Fibroblast of lung (primary cell): ENCODE data around the gene C9orf43. TPM values are rescaled to one million over a fixed set of nuclear protein-coding genes. Genes with fewer than 3 reads are reported as not detected.

Experiments
- DNase-seq, 2 donors: peaks; one replicate each; pipeline versions ENCODE4 v3.0.0 to v3.0.0-alpha.2; 2010; ENCODE audit warnings: low read depth in 2 of 2
- H2AFZ ChIP-seq: 2 replicates; pipeline ENCODE4 v1.5.1; 2012; ENCODE audit warnings: low read length, control low read depth, inconsistent platforms
- H3K27ac ChIP-seq: 2 replicates; pipeline ENCODE4 v1.5.1; 2011; ENCODE audit warnings: low read length, control low read depth; ENCODE audit not compliant: insufficient read depth
- H3K27me3 ChIP-seq: 2 replicates; pipeline ENCODE4 v1.5.1; 2011; ENCODE audit warnings: mild to moderate bottlenecking, low read length; ENCODE audit not compliant: control insufficient read depth, insufficient read depth
- H3K36me3 ChIP-seq: 2 replicates; pipeline ENCODE4 v1.5.1; 2011; ENCODE audit warnings: low read length; ENCODE audit not compliant: control insufficient read depth, insufficient read depth
- H3K4me1 ChIP-seq: 2 replicates; pipeline ENCODE4 v1.5.1; 2011; ENCODE audit warnings: low read length; ENCODE audit not compliant: control insufficient read depth, insufficient read depth; ENCODE audit errors: extremely low read depth
- H3K4me2 ChIP-seq: 2 replicates; pipeline ENCODE4 v1.5.1; 2011; ENCODE audit warnings: low read length, control low read depth; ENCODE audit not compliant: insufficient read depth; ENCODE audit errors: extremely low read depth
- H3K4me3 ChIP-seq, 4 experiments: fragments of 200-600 bp in 1 of 4; sonication (generic) in 1 of 4; replicated peaks in 1 of 4; 2 replicates each; pipeline ENCODE4 v1.5.1; 2011 to 2016; ENCODE audit warnings: low read length in 4 of 4, low read depth in 3 of 4, mild to moderate bottlenecking in 3 of 4, control low read depth in 2 of 4, inconsistent platforms in 1 of 4, mixed read lengths in 1 of 4; ENCODE audit not compliant: insufficient read depth in 1 of 4; ENCODE audit errors: control extremely low read depth in 1 of 4
- H3K79me2 ChIP-seq: 2 replicates; pipeline ENCODE4 v1.5.1; 2012; ENCODE audit warnings: mild to moderate bottlenecking, low read length, inconsistent platforms; ENCODE audit not compliant: control insufficient read depth, insufficient read depth
- H3K9ac ChIP-seq: 2 replicates; pipeline ENCODE4 v1.5.1; 2011; ENCODE audit warnings: mild to moderate bottlenecking, low read length, control low read depth; ENCODE audit not compliant: insufficient read depth
- H3K9me3 ChIP-seq: 2 replicates; pipeline ENCODE4 v1.5.1; 2012; ENCODE audit warnings: low read depth, low read length; ENCODE audit not compliant: control insufficient read depth, insufficient read depth
- H4K20me1 ChIP-seq: 2 replicates; pipeline ENCODE4 v1.5.1; 2011; ENCODE audit warnings: low read length; ENCODE audit not compliant: control insufficient read depth, insufficient read depth; ENCODE audit errors: extremely low read depth
- CTCF ChIP-seq, 2 donors: IDR thresholded peaks in 1 of 2; conservative IDR thresholded peaks in 1 of 2; 1 replicate in 1 of 2; 2 replicates in 1 of 2; pipeline ENCODE4 v1.5.1; 2011 to 2012; ENCODE audit warnings: low read length in 2 of 2, control low read depth in 1 of 2, inconsistent platforms in 1 of 2, low read depth in 1 of 2, mild to moderate bottlenecking in 1 of 2
- EZH2 ChIP-seq: IDR thresholded peaks from 2 replicates; pipeline ENCODE4 v1.5.1; 2012; ENCODE audit warnings: low read length, control low read depth, mild to moderate bottlenecking; ENCODE audit errors: missing control alignments
- polyA plus RNA-seq, 2 donors: library from polyadenylated mRNA; depleted of rRNA in 1 of 2; stranded (reverse) in 1 of 2; unstranded in 1 of 2; fragments of >200 nt; gene quantifications; 2 replicates each; pipeline ENCODE4 v1.2.1, GENCODE V29; 2011 to 2012; ENCODE audit warnings: missing spikeins in 1 of 2
- total RNA-seq: library from RNA; depleted of rRNA; stranded (reverse); fragments of >200 nt; gene quantifications from 2 replicates; pipeline ENCODE4 v1.2.1, GENCODE V29; 2014

C9orf43 gene
- total and polyA plus RNA-seq, 2 donors (not counting 1 experiment from before 2014, with no cell fraction given) = 0.25 to 0.50 TPM

- H3K36me3 ChIP-seq = no peaks in the 10 kb centered on the region
- DNase-seq = no peak
- H3K79me2 ChIP-seq = no peaks in the 10 kb centered on the region
- no peaks in the 10 kb centered on the region for H3K27me3 ChIP-seq
- no peak overlapping the region for H3K27ac ChIP-seq
- no peaks in the 10 kb centered on the region for H3K9me3 ChIP-seq
- no peak overlapping the region for H3K4me2 ChIP-seq
- no peak overlapping the region for H3K9ac ChIP-seq
- H4K20me1 ChIP-seq = no peaks in the 10 kb centered on the region
- H3K4me1 ChIP-seq = no peaks in the 10 kb centered on the region
- TF ChIP-seq EZH2 (no peak), CTCF (conservative IDR thresholded peaks at IDR 0.05 in 1 of 2, IDR thresholded peaks at IDR 0.05 in 1 of 2; ENCODE audit: low read depth in 1 of 2, low read length in 2 of 2) (no peak)
- no peak overlapping the region for H2AFZ ChIP-seq
- H3K4me3 ChIP-seq = no peak overlapping the region
Measured at GRCh38 chr9:113417370-113417769, 6.8 kb downstream of the C9orf43 start.

- Histone ChIP-seq H3K4me1 (no peaks in the 10 kb centered on the region), H3K9me3 (no peaks in the 10 kb centered on the region), H3K4me2 (no peak overlapping the region), H3K4me3 (no peak overlapping the region), H3K9ac (no peak overlapping the region), H2AFZ (no peak overlapping the region), H3K27ac (no peak overlapping the region), H3K79me2 (no peaks in the 10 kb centered on the region), H3K36me3 (no peaks in the 10 kb centered on the region), H3K27me3 (peaks cover 7% of the 10 kb centered on the region), H4K20me1 (no peaks in the 10 kb centered on the region)
- TF ChIP-seq EZH2 (no peak), CTCF (conservative IDR thresholded peaks at IDR 0.05 in 1 of 2, IDR thresholded peaks at IDR 0.05 in 1 of 2; ENCODE audit: low read depth in 1 of 2, low read length in 2 of 2) (no peak)
- no peak for DNase-seq
Measured at GRCh38 chr9:113421726-113422125, 11.2 kb downstream of the C9orf43 start.

GRCh38 chr9:113425072-113425471 is 14.5 kb downstream of the C9orf43 start:
- no peak overlapping the region for H3K27ac ChIP-seq
- no peak overlapping the region for H3K4me3 ChIP-seq
- peaks cover 7% of the 10 kb centered on the region for H3K27me3 ChIP-seq
- no peak overlapping the region for H2AFZ ChIP-seq
- H3K9me3 ChIP-seq = no peaks in the 10 kb centered on the region
- H3K36me3 ChIP-seq = no peaks in the 10 kb centered on the region
- TF ChIP-seq CTCF (conservative IDR thresholded peaks at IDR 0.05 in 1 of 2, IDR thresholded peaks at IDR 0.05 in 1 of 2; ENCODE audit: low read depth in 1 of 2, low read length in 2 of 2) (no peak), EZH2 (no peak)
- H3K9ac ChIP-seq = no peak overlapping the region
- DNase-seq = no peak
- H3K79me2 ChIP-seq = no peaks in the 10 kb centered on the region
- H3K4me1 ChIP-seq = no peaks in the 10 kb centered on the region
- H3K4me2 ChIP-seq = no peak overlapping the region
- no peaks in the 10 kb centered on the region for H4K20me1 ChIP-seq
